GM10847 (cell line): ENCODE measurements around the gene ZBTB48.

Experiments used
- POLR2A ChIP-seq: IDR thresholded peaks from 2 replicates; pipeline ENCODE4 v1.6.1; 2011; ENCODE audit not compliant: insufficient read length; ENCODE audit errors: extremely low read depth

ZBTB48 gene

GRCh38 chr1:6614019-6614928 lies 34.5 kb downstream of the ZBTB48 start:
- no peak for TF ChIP-seq POLR2A

GRCh38 chr1:6614929-6615785 lies 35.4 kb downstream of the ZBTB48 start:
- TF ChIP-seq POLR2A = no peak

GRCh38 chr1:6619045-6619444 lies 39.3 kb downstream of the ZBTB48 start:
- no peak for TF ChIP-seq POLR2A

GRCh38 chr1:6621429-6622391 lies 41.9 kb downstream of the ZBTB48 start:
- no peak for TF ChIP-seq POLR2A

GRCh38 chr1:6622396-6623152 lies 42.8 kb downstream of the ZBTB48 start:
- TF ChIP-seq POLR2A = no peak

- TF ChIP-seq POLR2A = no peak
Observed at GRCh38 chr1:6623269-6623965, 43.6 kb downstream of the ZBTB48 start.

- peak; percentile 29 for TF ChIP-seq POLR2A
Observed at GRCh38 chr1:6624710-6625583, 45.2 kb downstream of the ZBTB48 start, which contains the start of gene THAP3. THAP3 (plus strand) TSS chr1:6624868; CDS start chr1:6625219, 351 bp downstream.

GRCh38 chr1:6625584-6626149 lies 45.9 kb downstream of the ZBTB48 start:
- no peak for TF ChIP-seq POLR2A

GRCh38 chr1:6627031-6627430 lies 47.2 kb downstream of the ZBTB48 start:
- TF ChIP-seq POLR2A = no peak

- TF ChIP-seq POLR2A = no peak
Observed at GRCh38 chr1:6627841-6628545, 48.2 kb downstream of the ZBTB48 start.

GRCh38 chr1:6628971-6629479 lies 49.2 kb downstream of the ZBTB48 start:
- no peak for TF ChIP-seq POLR2A
